Activated naive CD8-positive, alpha-beta T cell (primary cell): Measurements from ENCODE around the gene EDNRA.

Experiments
- H3K27ac Mint-ChIP-seq: one replicate; pipeline ENCODE4 v1.8.0; 2021; ENCODE audit warnings: mixed read lengths
- H3K27me3 Mint-ChIP-seq: one replicate; pipeline ENCODE4 v1.8.0; 2021; ENCODE audit warnings: mixed read lengths
- H3K36me3 Mint-ChIP-seq: one replicate; pipeline ENCODE4 v1.8.0; 2021; ENCODE audit warnings: mixed read lengths
- H3K4me1 Mint-ChIP-seq: one replicate; pipeline ENCODE4 v1.8.0; 2021; ENCODE audit warnings: low read depth, mixed read lengths
- H3K4me3 Mint-ChIP-seq: one replicate; pipeline ENCODE4 v1.8.0; 2021; ENCODE audit warnings: mild to moderate bottlenecking, mixed read lengths
- H3K9me3 Mint-ChIP-seq: one replicate; pipeline ENCODE4 v1.8.0; 2021; ENCODE audit warnings: low read depth, mixed read lengths

The EDNRA gene

DNA sequence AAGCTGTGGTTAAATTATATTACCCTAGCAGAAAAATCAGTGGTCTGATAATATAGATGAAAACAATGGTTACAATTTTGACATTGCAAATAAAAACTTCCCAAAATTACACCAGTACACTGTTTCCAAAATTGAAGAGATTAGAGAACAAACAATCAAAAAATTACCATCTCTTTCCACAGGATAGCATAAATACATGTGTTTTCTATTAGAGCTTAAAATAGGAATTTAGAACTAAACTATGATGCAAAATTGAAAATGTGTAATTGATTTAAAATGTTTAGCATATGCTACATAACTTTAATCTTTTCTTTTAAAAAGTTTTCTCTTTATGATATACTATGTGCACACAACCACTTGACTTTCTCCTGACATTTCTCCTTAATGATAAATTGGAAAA is 6.7 kb downstream of the EDNRA start:
- no peaks in the 10 kb centered on the region for H3K36me3 Mint-ChIP-seq
- H3K27me3 Mint-ChIP-seq: peaks cover 2% of the 10 kb centered on the region
- H3K9me3 Mint-ChIP-seq: no peaks in the 10 kb centered on the region
- H3K4me3 Mint-ChIP-seq: no peak overlapping the region
- no peak overlapping the region for H3K27ac Mint-ChIP-seq
- no peaks in the 10 kb centered on the region for H3K4me1 Mint-ChIP-seq

DNA sequence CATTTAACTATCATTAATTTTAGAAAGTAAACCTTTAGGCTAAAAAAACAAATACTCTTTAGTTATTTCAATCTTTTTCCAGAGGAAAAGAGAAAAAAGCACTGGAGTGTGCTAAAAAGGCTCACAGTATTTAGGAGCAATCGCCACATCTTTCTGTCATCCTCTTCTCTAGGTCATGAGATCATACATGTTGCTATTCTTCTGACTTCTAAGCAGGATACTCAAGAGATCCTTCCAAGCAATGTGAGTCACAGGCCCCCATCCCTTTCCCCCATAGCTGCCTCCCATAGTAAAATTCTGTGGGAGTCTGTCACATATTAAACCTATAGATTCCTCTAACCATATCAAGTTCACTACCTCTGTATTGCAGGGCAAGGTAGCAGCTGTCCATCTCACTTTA is 7.7 kb downstream of the EDNRA start:
- Mint-ChIP-seq H3K27me3 (peaks cover 2% of the 10 kb centered on the region), H3K9me3 (no peaks in the 10 kb centered on the region), H3K36me3 (no peaks in the 10 kb centered on the region), H3K4me1 (no peaks in the 10 kb centered on the region), H3K4me3 (no peak overlapping the region), H3K27ac (no peak overlapping the region)

DNA sequence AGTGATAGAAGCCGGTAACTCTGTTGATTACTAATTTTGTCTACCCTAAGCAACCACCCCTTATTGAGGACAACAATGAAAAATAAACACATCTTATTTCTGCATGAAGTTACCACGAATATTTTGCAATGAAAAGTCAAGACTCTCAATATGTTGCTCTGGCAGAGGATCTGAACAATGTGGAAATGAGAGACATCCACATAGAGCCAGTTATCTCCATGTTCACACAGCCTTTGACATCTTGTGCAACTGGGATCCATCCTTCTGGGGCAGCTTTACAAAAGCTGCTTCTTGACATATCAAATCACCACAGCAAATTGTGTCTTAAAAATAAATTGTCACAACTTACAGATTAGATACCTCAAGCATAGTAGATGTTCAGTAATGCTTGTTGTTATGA is 10.2 kb downstream of the EDNRA start:
- Mint-ChIP-seq H3K4me1 (no peaks in the 10 kb centered on the region), H3K27ac (no peak overlapping the region), H3K27me3 (peaks cover 6% of the 10 kb centered on the region), H3K4me3 (no peak overlapping the region), H3K36me3 (no peaks in the 10 kb centered on the region), H3K9me3 (no peaks in the 10 kb centered on the region)

DNA sequence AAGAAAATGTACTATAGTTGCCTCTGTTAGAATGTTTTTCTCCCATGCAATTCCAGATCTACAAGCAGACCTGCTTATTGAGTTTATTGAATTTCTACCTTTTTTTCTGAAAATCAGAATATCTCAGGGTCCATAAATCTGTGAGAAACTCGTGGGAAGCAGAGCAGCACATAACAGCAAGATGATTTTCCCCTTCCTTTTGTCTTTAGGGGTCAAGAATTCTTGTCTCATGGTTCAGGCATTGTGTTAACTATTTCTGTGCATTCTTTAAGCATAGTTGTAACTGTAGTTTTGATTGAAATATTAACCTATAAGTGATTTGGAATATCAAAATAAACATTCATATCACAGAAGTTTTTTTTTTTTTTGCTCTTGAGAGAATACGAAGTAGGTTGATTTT is 11.4 kb downstream of the EDNRA start:
- H3K27me3 Mint-ChIP-seq: peaks cover 7% of the 10 kb centered on the region
- H3K4me1 Mint-ChIP-seq: no peaks in the 10 kb centered on the region
- no peaks in the 10 kb centered on the region for H3K36me3 Mint-ChIP-seq
- no peak overlapping the region for H3K27ac Mint-ChIP-seq
- no peaks in the 10 kb centered on the region for H3K9me3 Mint-ChIP-seq
- no peak overlapping the region for H3K4me3 Mint-ChIP-seq

DNA sequence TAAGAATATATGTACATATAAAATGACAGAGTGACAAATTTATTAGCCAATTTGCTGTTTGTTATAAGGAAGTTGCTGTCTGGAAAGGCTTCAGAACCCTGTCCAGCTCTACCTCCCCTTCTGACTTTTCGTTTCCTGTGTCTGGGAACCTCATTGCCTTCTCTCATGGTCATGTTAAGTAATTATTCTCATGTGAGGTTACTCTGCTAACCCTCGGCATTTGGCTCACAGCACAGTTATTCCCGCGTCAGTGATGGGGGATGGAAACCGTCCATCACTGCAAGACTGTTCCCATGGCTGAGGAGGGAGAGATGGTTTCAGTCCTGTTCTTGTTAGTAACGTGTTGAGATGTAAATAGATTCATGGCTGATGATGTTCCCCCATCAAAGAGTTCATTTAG is 11.9 kb downstream of the EDNRA start:
- Mint-ChIP-seq H3K9me3 (no peaks in the 10 kb centered on the region), H3K27ac (no peak overlapping the region), H3K36me3 (no peaks in the 10 kb centered on the region), H3K27me3 (peaks cover 7% of the 10 kb centered on the region), H3K4me3 (no peak overlapping the region), H3K4me1 (no peaks in the 10 kb centered on the region)

DNA sequence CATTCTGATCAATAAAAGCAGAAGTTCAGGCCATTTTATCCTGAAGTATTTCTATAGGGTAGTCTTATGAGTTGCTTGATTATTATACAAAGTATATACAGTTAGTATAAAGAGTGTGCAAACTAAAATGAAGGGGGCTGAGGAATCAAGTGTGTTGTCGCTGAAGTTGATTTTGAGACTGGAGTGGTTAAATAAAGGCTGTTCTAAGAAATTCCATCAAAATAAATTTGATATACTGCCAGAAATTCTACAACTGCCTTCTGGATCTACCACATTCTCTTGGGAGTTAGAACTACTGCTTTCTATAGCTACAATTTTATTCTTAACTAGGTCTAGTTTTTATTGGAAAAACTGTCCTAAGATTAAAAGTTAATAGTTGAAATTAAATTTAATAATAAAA is 12.4 kb downstream of the EDNRA start:
- no peak overlapping the region for H3K4me3 Mint-ChIP-seq
- H3K27me3 Mint-ChIP-seq: peaks cover 7% of the 10 kb centered on the region
- H3K9me3 Mint-ChIP-seq: no peaks in the 10 kb centered on the region
- no peak overlapping the region for H3K27ac Mint-ChIP-seq
- no peaks in the 10 kb centered on the region for H3K4me1 Mint-ChIP-seq
- no peaks in the 10 kb centered on the region for H3K36me3 Mint-ChIP-seq

DNA sequence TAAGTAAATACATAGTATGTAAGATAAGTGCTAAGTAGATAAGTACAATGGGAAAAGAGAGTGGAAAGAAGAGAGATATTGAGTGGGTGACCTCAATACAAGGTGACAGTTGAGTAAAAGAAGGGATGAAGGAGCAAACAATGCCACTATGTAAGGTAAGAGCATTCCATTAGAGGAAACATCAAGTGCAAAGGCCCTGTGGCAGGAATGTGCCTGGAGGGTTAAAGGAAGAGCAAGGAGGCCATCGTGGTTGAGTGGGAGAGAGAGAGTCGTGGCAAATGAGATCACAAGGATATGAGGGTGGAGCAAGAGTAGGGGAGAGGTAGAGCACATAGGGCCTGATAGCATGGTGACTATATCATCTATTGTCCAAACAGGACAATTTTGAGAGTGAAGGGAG is 13.4 kb downstream of the EDNRA start:
- no peaks in the 10 kb centered on the region for H3K4me1 Mint-ChIP-seq
- no peak overlapping the region for H3K4me3 Mint-ChIP-seq
- H3K27ac Mint-ChIP-seq: no peak overlapping the region
- H3K9me3 Mint-ChIP-seq: no peaks in the 10 kb centered on the region
- peaks cover 7% of the 10 kb centered on the region for H3K27me3 Mint-ChIP-seq
- H3K36me3 Mint-ChIP-seq: no peaks in the 10 kb centered on the region

DNA sequence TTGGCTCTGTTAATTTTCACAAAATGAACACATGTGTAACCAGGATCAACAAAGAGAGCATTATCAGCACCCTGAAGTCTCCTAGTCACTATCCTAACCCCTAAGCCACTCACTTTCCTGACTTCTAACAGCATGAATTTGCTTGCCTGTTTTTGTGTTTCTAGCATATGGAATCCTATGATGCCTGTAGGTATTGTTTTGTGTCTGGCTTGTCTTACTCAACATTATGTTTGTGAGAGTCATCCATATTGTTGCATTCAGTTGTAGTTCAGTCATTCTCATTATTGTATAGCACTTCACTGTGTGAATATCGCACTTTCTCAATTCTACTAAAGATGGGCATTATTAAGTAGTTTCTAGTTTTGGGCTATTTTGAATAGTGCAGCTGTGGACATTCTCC is 15.6 kb downstream of the EDNRA start:
- Mint-ChIP-seq H3K9me3 (no peaks in the 10 kb centered on the region), H3K27me3 (peaks cover 12% of the 10 kb centered on the region), H3K4me3 (no peak overlapping the region), H3K27ac (no peak overlapping the region), H3K36me3 (no peaks in the 10 kb centered on the region), H3K4me1 (no peaks in the 10 kb centered on the region)

DNA sequence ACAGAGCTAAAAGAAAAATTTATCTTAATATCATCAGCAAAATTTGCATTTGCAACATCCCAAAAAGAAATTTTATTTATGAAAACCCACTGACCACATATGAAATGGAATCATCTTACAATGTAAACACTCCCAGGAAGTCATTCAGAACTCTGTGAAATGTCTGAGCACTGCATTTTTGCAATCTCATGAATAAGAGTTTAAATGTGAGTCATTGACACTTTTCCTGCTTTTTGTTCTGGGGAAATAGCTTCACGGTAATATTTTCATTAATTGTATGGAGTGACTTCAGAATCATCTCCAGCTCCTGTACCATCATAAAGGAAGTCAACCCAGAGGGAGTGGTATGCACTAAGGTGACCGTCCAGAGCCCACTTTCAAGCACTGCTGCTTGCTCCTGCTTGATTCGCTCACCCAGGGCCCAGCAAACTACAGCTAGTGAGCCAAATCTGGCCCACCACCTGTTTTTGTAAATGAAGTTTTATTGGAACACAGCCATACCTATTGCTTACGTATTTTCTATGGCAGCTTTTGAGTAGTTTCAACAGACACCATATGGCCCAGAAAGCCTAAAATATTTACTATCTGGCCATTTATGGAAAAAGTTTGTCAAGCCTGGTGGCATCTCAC is 17.2 kb downstream of the EDNRA start:
- Mint-ChIP-seq H3K27me3 (peaks cover 12% of the 10 kb centered on the region), H3K36me3 (no peaks in the 10 kb centered on the region), H3K4me3 (no peak overlapping the region), H3K27ac (no peak overlapping the region), H3K4me1 (no peaks in the 10 kb centered on the region), H3K9me3 (no peaks in the 10 kb centered on the region)

DNA sequence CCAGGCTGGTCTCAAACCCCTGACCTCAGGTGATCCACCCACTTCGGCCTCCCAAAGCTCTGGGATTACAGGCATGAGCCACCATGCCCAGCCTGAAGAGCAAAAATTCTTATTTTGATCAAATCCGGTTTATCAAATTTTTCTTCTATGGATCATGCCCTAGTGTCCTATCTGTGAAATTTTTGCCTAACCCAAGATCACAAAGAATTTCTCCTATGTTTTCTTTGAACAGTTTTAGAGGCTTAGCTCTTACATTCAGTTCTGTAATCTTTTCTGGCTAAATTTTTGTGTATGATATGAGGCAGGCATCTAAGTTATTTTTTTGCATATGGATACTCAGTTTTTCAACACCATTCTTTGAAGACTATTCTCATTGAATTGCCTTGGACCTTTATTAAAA is 27.4 kb downstream of the EDNRA start:
- no peaks in the 10 kb centered on the region for H3K36me3 Mint-ChIP-seq
- H3K27me3 Mint-ChIP-seq: peaks cover 10% of the 10 kb centered on the region
- no peaks in the 10 kb centered on the region for H3K4me1 Mint-ChIP-seq
- no peak overlapping the region for H3K4me3 Mint-ChIP-seq
- no peaks in the 10 kb centered on the region for H3K9me3 Mint-ChIP-seq
- H3K27ac Mint-ChIP-seq: no peak overlapping the region

DNA sequence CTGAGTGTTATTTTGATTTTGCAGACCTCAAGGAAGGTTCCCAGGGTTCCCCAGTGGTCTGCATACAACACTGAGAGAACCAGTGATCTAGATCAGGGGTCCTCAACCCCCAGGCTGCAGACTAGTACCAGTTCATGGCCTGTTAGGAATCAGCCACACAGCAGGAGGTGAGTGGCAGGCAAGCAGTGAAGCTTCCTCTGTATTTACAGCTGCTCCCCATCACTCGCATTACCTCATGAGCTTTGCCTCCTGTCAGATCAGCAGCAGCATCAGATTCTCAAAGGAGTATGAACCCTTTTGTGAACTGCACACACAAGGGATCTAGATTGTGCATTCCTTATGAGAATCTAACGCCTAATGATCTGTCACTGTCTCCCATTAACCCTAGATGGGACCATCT is 28.5 kb downstream of the EDNRA start:
- Mint-ChIP-seq H3K4me1 (no peaks in the 10 kb centered on the region), H3K27ac (no peak overlapping the region), H3K4me3 (no peak overlapping the region), H3K27me3 (peaks cover 8% of the 10 kb centered on the region), H3K36me3 (no peaks in the 10 kb centered on the region), H3K9me3 (no peaks in the 10 kb centered on the region)

DNA sequence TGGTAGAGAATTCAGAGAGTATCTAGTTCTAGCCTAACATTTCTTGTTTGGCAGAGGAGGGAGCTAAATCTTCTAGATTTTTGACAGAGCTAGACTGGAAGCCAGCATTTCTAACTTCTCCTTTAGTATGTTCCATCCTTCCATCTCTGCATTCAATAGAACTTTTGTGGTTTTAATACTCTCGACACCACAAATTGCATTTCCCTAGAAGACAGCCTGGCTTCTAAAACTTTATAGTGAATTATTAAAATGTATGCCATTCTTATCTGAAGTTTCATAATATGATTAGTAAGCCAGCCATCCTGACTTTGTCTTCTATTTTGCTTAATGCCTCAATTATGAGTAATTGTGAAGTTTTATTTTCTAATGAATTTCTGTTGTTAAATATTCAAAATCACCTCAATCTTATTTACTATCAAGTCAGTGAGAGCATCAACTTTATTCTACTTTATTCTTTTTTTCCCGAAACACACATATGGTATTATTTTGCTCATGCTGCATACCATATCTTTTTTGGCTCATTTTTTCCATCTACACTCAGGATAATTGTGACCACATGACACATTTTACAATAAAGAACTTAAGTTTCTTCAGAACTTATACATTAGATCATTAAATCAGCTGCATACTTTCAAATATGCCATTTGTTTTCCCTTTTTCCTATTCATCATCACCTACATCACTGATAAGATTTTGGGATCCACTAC is 30.2 kb downstream of the EDNRA start:
- H3K4me3 Mint-ChIP-seq: no peak overlapping the region
- no peaks in the 10 kb centered on the region for H3K36me3 Mint-ChIP-seq
- no peak overlapping the region for H3K27ac Mint-ChIP-seq
- no peaks in the 10 kb centered on the region for H3K4me1 Mint-ChIP-seq
- H3K9me3 Mint-ChIP-seq: no peaks in the 10 kb centered on the region
- peaks cover 6% of the 10 kb centered on the region for H3K27me3 Mint-ChIP-seq

DNA sequence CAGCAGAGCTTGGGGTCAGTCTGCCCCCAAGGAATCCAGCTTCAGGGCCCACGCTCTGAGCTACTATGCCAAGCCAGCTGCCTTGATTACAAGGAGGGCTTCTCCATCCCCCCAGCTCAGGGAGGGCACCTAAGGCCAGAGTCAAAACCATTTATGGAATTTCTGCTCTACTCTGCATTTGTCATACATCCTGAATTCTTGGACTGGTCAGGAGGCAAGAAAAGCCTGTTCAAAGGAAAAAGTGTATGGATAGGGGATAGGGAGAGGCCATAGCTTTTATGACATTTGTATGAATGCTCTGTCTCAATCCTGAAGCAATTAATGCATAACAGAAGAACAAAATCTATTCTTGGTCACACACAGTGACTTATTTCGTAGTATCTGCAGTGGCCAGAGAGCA is 32.2 kb downstream of the EDNRA start:
- Mint-ChIP-seq H3K27ac (no peak overlapping the region), H3K4me1 (no peaks in the 10 kb centered on the region), H3K27me3 (peaks cover 8% of the 10 kb centered on the region), H3K9me3 (no peaks in the 10 kb centered on the region), H3K4me3 (no peak overlapping the region), H3K36me3 (no peaks in the 10 kb centered on the region)

DNA sequence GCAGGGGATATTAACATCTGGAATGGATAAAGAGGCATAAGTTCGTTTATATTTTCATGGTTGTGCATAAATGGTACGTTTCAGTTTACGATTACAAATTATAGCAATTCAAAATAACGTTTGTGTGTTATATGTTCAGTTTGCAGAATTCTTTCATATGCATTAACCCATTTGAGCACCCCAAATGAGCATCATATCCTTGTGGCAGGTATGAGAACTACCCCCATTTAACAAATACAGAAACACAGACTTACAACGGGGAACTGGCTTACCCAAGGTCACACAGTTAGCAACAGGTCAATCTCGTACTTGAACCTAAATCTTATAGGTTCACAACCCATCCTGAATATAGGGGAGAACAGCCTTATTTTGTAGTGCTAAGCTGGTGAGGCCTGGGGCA is 33.1 kb downstream of the EDNRA start:
- Mint-ChIP-seq H3K4me1 (no peaks in the 10 kb centered on the region), H3K27me3 (peaks cover 6% of the 10 kb centered on the region), H3K36me3 (no peaks in the 10 kb centered on the region), H3K4me3 (no peak overlapping the region), H3K27ac (no peak overlapping the region), H3K9me3 (no peaks in the 10 kb centered on the region)

DNA sequence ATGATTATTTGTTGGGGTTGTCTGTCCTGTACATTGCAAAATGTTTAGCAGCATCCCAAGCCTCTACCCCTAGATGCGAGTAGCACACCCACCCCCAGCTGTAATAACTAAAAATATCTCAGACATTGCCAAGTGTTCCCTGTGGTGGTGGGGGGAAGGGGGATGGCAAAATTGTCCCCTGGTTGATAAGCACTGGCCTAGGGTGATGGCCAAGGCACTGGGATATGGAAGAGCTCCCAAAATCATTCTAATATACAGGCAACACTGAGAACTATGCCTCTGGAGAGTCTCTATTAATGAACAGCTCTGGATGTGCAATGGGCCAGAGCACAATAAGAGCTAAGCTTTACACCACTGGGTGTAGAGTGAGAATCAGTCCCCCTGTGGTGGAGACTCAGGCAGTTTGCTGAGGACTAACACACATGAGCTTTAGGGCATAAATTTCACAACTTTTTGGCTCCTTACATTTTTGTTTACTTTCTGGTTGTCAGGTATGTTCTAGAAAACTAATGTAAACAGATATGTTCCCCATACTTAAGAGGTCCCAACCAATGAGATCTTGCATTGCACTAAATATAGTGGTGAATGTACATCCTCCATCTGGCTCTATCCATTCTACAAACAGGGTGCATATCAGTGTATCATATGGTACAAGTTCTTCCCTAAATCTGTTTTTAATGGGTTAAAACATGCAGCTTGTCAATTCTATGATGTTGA is 34.5 kb downstream of the EDNRA start:
- no peak overlapping the region for H3K4me3 Mint-ChIP-seq
- H3K27ac Mint-ChIP-seq: no peak overlapping the region
- H3K4me1 Mint-ChIP-seq: no peaks in the 10 kb centered on the region
- H3K36me3 Mint-ChIP-seq: no peaks in the 10 kb centered on the region
- H3K27me3 Mint-ChIP-seq: peaks cover 4% of the 10 kb centered on the region
- H3K9me3 Mint-ChIP-seq: no peaks in the 10 kb centered on the region
